NCI-H2227 (cell line): ENCODE results near the gene IFNL2.
"Not testable (repeated sequence)": the region's sequence is repeated elsewhere in the genome, so short reads cannot be mapped to it uniquely, and the experiment has no call there.

ENCODE experiments used
- DNase-seq: peaks from one replicate; lab custom pipeline; 2025; ENCODE audit not compliant: unreplicated experiment; lab: John Stamatoyannopoulos, UW

Gene IFNL2

DNA sequence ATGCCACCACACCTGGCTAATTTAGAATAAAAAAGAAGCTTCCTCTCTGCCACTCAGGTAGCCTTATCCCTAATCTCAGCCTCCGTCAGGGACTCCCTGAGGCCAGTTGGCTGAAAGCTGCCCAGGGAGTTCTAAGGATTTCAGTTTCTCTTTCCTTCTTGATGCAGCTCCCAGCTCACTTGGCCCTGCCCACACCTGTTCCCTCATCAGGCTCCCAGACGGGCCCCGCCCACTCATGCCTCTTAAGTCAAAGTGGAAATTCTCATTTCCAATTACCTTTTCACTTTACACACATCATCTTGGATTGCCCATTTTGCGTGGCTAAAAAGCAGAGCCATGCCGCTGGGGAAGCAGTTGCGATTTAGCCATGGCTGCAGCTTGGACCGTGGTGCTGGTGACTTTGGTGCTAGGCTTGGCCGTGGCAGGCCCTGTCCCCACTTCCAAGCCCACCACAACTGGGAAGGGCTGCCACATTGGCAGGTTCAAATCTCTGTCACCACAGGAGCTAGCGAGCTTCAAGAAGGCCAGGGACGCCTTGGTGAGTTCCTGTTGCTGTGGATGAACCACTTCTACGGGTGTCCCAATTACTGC, 28.0 kb downstream of the IFNL2 start, which contains the start of gene IFNL1:
TSS of gene IFNL1 (plus strand) at position 353 of the 591 bp plus-strand sequence. CDS start at position 368, 15 bp downstream.
- DNase-seq: peak; percentile 52

DNA sequence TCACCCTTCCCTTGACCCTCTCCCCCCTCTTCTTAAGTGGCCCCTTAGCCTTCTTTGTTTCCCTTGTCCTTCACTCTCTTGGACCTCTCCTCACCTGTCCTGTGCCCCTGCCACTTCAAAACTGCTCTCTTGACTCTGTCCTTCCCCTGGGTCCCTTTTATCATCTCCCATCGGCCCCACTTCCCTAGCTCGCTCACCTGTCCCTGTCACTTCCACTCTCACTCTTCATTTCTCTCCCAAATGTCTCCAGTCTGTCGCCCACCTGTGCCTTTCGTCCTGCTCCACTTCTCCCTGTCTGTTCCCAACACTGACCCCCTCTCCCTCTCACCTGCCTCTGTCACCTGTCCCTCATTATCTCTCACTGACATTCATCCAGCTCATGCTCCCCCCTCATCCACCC, 28.7 kb downstream of the IFNL2 start:
- DNase-seq: no peak

DNA sequence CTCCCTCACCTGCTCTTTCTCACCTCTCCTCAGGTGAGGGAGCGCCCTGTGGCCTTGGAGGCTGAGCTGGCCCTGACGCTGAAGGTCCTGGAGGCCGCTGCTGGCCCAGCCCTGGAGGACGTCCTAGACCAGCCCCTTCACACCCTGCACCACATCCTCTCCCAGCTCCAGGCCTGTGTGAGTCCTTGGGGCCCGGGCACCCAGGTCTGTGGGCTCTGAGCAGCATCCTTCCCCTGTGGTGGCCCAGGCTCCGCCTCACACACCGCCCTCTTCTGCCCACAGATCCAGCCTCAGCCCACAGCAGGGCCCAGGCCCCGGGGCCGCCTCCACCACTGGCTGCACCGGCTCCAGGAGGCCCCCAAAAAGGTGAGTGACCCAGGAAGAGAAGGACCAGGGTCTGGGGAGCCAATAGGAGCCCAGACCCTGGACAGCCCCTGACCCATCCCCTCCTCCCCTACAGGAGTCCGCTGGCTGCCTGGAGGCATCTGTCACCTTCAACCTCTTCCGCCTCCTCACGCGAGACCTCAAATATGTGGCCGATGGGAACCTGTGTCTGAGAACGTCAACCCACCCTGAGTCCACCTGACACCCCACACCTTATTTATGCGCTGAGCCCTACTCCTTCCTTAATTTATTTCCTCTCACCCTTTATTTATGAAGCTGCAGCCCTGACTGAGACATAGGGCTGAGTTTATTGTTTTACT, 29.9 kb downstream of the IFNL2 start:
- DNase-seq: no peak

- no peak for DNase-seq
Observed at GRCh38 chr19:39299404-39299803, 31.2 kb downstream of the IFNL2 start.

DNA sequence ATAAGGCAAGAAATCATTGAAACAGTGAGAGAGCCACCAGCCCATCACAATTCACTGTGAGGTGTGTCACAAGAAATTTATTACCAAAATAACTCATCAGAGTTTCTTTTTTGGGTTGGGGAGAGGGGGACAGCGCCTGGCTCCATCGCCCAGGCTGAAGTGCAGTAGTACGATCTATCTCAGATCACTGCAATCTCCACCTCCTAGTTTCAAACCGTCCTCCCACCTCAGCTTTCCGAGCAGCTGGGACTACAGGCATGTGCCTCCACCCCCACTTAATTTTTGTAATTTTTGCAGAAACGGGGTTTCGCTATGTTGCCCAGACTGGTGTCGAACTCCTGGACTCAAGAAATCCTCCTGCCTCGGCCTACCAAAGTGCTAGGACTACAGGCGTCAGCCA, 31.6 kb downstream of the IFNL2 start:
- DNase-seq: no peak

- DNase-seq: no peak
Observed at GRCh38 chr19:39301021-39301420, 32.8 kb downstream of the IFNL2 start.

GRCh38 chr19:39301562-39301961, 33.4 kb downstream of the IFNL2 start:
- DNase-seq: no peak

DNA sequence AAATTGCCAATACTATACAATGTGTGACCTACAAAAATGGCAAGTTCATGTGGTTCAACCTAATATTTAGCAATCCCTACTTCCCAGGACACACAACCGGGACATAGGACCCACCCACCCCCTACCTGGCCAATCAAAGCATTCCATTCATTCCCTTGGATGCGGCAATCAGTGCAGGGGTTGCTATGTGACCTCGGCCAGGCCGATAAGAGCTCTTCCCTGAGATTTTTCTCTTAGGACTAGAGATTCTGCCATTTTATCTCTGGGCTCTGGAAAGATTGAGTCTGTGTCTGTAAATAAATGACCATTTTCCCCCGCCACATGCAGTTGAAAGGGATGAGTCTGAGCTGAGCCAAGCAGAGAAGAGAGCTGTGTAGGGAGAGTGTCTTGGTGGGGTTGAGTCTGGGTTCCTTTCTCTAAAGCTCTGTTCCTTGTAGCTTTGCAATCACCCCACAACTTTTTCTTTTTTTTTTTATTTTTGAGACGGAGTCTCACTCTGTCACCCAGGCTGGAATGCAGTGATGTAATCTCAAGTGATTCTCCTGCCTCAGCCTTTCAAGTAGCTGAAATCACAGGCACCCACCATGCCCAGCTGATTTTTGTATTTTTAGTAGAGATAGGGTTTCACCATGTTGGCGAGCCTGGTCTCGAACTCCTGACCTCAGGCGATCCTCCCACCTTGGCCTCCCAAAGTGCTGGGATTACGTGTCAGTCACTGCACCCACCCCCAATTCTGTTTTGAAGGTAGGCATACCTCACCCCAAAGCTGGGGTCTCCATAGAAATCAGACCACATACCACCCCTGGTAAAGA, 35.4 kb downstream of the IFNL2 start:
- DNase-seq: no peak

DNA sequence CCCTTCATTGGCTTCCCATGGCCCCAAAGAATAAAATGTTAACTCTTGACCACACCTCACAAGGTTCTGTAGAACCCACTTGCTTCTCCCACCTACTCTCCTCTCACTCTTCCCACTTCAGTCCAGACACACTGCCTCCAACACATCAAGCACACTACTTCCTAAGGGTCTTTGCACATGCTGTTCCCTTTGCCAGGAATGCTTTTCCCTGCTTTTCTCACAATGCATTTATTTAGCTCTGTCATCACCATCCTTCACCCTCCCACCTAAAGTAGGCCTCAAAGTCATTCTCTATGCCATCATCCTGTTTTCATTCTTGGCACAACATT, 36.0 kb downstream of the IFNL2 start:
- DNase-seq: no peak

DNA sequence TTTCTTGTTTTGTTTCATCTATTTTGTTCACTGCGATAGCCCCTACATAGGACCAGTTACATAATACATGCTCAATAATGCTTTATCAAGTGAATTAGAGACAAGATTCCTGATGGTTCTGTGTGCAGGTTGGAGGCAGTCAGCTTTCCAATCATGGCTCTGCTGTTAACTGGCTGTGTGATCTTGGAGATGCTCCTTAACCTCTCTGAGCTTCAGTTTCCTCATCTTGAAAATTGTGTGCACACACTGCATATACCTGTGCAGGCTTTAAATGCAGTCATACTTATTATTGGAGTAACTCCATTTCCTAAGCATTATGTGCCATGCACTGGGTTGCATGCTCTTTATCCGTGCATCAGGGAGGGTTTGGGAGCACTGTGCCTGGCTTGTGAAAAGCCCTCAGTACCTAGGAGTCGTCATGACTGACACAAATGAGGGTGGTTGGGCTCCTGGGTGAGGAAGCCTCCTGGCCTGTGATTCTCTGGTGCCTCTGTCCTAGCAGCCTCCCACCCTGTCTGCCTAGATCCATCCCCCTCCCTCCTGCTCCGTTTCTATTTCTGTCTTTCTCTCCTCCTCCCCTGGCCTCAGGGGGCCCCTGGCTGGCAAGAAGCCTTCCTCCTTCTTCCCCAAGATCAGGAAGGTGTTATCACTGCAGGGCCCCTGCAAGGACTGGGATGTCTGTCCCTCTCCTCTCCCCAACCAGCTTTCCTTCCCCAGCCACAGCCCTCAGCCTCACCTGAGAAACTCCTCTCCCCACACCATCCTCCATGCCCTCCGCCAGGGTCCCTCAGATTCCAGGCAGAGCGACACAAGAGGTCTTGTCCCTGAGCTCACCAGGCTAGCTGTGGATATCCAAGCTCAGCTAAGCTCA, 36.7 kb downstream of the IFNL2 start:
- DNase-seq: peak; percentile 76

GRCh38 chr19:39306075-39306474, 37.9 kb downstream of the IFNL2 start:
- no peak for DNase-seq

DNA sequence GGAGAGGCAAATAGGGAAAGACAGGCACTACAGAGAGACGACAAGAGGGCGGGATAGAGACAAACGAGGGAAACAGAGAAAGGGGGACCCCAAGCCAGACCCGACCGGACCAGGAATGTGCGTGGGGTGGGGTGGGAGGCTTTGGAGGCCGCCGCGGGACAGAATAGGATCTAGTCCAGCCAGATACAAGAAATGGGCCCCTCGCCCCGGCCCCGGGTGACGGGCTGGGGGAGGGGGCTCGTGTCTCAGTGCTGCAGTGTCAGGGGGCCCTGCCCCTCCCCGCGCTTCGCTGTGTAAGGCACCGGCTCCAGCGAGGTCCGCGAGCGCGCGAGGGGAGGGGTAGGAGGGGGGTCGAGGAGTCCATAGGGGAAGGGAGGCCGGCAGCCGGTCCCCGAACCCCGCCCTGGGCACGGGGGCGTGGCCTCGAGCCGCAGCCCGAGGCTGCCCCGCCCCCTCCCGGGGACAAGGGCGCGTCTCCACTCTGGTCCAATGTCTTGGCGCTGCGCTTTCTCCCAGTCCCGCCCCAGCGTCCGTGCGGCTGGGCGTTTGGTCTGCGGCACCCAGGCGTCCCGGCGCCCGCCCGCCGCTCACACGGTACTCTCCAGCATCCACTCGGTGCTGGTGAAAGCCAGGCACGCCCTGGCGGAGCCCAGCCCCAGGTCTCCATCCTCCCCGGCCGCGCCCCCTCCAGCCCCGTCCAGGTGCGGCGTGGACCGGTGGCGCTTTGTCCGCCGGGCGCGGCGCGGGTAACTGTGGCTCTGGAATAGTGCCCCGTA, 39.0 kb downstream of the IFNL2 start:
- DNase-seq: peak; percentile 80

DNA sequence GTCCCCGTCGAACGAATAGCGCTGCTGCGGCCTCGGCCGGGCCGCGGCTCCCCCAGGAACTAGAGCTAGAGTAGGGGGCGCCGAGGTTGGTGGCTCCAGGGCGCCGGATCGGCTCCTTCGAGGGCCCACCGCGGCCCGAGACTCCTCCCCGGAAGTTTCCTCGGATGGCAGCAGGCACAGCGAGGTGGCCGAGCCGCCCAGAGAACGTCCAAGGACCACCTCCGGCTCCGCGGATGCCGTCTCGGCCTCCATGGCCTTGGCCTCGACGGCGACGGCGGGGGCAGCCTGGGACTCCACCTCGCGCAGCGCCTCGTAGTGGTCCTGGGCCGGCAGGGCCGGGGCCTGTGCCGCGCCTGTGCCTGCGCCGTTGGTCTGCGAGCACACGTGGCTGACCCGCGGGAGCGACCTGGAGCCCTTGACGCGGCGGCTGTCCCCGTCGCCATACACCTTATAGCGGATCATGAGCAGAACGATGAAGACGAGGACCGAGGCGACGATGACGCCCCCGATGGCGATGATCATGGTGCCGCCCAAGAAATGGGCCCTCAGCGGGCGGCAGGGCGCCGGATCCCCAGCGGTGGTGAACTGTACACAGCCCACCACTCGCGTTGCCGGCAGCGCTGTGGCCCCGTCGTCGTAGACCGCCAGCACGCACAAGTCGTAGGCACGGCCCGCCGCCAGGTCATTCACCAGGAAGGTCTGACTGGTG, 39.8 kb downstream of the IFNL2 start:
- DNase-seq: no peak

GRCh38 chr19:39308531-39309304, 40.5 kb downstream of the IFNL2 start:
- no peak for DNase-seq

DNA sequence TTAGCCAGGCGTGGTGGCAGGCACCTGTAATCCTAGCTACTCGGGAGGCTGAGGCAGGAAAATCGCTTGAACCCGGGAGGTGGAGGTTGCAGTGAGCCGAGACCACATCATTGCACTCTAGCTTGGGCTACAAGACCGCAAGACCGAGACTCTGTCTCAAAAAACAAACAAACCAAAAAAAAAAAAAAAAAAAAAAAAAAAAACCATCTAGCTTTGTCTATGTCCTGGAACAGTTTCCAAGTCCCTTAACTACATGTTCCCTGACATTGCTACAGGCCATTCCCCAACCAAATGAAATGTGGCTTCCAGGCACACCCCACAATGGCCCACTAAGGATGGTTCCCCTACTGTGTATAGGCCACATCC, 41.1 kb downstream of the IFNL2 start:
- not testable (repeated sequence) for DNase-seq

- peak; percentile 57 for DNase-seq
Observed at GRCh38 chr19:39310558-39311311, 42.5 kb downstream of the IFNL2 start.

DNA sequence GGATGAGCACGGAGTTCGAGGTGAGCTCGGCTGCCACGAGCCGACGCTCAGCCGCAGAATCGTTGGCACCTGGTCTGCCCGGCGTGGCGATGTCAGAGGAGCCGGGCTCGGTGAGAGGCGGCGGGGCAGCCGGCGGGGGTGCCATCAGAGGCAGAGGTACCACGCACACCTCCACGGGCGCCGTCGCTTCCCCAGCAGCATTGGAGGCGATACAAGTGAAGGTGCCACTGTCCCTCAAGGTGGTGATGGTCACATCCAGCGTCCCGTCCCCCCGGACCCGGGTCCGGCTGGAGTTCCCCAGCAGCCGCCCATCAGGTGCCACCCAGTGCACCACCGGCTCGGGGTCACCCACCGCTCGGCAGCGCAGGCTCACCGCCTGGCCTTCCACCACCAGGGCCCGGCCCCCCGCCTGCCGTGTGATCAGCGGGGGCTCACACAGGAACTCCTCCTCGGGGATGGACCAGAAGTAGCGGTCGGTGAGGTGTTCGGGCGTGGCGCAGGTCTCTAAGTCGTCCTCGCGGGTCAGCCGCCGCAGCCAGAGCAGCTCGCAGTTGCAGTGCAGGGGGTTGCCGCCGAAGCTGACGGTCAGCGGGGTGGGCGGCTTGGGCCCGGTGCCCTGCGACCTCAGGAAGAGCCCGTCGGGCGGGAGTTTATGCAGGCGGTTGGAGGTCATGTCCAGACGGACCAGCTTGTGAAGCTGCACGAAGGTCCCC, 46.0 kb downstream of the IFNL2 start:
- DNase-seq: no peak

- no peak for DNase-seq
Observed at GRCh38 chr19:39315933-39316332, 47.7 kb downstream of the IFNL2 start.
